Ramos (cell line): Measurements from ENCODE around the gene SSPN.

Experiments used
- in situ Hi-C: fragments of 300-500 bp; cut with MboI; formaldehyde crosslinking; loops from one replicate; pipeline ENCODE4 v1.14.3; 2022; ENCODE audit warnings: low sequenced_read_pairs; ENCODE audit not compliant: unreplicated experiment

SSPN gene

DNA sequence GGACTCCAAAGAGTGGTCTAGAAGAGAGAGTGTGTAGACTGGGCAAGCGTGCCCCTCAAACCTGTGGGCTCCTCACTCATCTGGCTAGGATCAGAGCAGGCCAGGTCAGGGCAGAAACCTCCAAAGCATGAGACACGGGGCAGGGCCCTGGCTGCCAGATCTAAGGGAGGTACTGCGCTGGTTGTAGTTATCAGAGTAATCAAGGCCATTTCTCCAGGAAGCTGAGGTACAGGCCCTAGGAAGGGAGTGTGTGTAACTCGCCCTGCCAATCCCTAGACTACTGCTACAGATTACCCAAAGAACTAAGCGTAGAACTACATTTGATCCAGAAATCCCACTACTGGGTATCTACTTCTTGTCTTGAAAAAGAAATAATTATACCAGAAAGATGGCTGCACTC lies 84.5 kb downstream of the SSPN start:
- in situ Hi-C loops: no loop called here

DNA sequence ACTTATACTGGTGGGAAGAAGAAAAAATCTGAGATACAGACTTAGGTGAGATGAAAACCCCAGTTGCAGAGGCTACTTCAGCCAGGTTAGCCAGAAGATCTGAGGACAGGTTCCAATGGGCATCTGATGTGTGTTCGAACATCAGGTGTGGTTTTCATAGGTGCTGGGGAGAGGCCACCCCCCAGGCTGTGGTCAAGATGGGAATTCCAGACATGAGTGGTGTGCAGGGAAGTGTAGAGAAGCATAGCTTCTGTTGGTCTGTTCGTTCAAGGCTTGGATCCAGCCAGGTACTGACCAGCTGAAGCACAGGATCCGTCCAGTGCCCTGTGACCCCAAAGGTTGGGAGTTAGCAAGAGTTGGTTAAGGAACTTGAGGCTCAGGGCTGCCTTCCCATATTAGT lies 85.5 kb downstream of the SSPN start:
- in situ Hi-C loops: no loop called here

DNA sequence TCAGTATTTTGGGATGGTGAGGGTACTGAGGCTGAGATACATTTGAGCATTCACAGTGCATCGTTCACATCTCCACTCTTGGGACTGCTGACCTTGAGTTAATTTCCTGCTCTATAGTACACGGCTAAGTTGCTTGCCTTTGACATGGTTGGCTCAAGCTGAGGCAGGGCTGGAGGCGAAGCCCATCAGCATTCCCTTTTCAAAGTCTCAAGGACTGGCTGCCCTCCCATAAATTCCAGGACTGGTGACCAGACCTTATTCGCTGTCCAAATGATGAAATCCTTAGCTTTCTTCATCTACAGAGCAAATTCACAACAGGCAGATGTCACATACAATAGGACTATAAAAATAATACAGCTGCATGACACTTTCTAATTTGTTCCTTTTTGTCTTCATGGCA lies 85.9 kb downstream of the SSPN start:
- in situ Hi-C loops: no loop called here

DNA sequence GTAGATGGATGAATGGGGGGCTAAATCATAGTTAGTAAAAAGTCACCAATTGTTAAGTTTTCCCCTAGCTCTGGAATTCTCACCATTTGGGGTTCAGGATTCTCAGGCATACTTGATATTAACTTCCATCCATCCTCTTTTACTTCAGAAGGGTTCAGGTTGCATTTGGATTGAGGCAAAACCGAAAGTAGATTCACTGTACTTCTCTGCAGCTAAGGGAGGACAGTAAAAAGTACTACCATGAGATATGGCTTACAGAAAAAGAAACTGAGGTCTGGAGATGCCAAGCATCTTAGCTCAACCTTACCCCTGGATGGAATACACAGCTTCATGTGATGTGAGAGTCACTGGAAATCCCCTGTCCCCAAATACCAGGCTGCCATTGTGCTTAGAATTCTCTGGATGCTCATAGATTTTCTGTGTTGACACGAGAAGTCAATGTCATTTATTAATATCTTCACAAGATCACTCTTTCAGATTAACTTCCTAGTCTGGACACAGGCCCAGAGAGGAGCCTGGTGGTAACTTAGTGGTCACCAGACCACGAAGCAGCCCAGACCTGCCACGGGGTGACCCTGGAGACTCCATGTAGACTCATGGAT lies 87.1 kb downstream of the SSPN start:
- in situ Hi-C loops: no loop called here

DNA sequence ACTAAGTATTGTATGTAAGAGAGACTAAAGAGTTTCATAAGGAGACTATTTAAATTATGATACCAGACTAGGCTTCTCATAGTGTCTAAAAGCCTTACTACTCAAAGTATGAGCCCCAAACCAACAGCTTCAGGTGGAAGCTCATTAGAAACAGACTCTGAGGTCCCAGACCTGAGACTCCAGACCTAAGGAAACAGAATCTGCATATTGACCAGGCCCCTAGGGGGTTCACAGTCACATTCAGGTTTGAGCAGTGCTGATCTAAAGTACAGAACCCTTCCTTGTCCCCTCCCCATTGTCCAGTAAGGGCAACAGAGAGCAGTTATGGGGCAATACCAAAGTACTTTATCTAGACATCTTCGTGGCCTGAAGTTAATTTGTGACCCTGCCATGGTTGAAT lies 87.7 kb downstream of the SSPN start:
- in situ Hi-C loops: no loop called here

DNA sequence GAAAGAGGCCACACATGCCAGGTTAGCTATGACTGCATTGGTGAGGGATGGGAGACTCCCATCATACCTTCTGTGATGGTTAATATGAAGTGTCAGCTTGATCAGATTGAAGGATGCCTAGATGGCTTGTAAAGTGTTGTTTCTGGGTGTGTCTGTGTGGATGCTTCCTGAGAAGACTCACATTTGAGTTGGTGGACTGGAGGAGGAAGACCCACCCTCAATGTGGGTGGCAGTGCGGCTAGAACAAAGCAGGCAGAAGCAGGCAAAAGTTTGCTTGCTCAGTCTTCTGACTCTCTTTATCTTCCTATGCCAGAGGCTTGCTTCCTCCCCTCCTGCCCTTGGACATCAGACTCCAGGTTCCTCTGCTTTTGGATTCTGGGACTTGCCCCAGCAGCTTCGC lies 88.2 kb downstream of the SSPN start:
- in situ Hi-C loops: no loop called here

DNA sequence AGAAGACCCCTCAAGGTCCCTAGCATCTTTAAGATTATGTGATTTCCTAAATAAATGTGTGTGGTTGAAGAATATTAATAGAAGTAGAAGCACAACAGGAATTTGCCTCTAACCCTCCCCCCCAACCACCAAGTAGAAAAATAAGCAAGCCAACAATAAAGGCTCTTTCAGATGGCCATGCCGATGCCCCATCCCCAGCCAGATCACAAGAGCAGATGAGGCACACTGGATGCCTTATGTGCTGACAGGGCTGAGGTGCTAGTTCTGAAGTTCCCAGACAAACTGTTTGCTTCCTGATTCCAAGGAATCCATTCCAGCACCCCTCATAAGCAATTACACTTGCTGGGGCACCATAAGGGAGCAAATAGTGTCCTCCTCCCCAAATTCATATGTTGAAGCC lies 90.0 kb downstream of the SSPN start:
- in situ Hi-C loops: no loop called here

DNA sequence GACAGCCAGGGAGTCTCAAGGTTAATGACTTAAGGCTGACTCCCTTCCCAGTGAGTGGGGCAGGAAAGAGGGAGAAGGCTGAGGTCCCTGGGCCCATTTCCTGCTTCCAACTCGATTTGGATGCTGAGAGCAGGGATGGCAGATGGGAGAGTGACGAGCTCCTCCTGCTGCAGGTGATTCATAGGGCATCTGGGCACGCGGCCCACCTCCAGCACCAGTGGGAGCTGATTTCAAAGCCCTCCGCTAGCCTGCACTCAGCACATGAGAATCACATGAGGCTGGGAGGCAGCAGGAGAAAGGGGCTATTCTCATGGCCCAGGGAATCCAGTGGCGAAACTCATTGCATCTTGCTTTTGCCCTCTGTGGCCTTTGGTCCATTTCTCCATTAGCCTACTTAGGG lies 90.8 kb downstream of the SSPN start:
- in situ Hi-C loops: no loop called here

DNA sequence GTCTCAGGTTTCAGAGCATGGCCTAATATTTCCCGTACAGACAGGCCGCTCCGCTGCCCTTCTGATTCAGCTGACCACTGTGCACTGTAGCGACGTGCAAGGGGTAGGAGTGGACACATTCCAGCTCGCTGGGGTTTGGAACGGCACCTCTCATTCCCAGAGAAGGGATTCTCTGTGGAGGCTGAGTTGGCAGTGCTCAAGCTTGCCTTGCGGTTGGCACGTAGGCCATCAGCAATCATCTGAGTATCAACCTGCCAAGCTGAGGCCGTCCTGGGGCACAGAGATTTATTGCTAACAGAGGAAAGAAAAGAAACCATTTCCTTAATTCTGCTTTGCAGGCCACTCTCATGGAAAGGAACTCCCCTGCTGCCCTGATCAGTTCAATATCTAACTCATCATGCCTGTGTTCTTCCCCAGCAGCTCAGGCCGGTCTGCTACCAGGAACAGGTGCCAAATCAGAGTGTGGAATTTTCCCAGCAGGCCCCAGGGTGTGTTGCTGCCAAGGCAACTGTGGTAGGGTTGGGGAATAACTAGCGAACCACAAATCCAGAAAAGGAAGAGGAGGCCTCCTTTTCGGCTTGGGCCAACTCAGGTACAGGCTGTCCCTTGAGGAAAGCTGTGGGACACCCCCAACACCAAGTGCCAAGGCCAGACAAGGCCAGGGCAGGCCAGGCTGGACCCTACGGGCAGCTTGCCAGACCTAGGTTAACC lies 92.5 kb downstream of the SSPN start:
- in situ Hi-C loops: no loop called here

DNA sequence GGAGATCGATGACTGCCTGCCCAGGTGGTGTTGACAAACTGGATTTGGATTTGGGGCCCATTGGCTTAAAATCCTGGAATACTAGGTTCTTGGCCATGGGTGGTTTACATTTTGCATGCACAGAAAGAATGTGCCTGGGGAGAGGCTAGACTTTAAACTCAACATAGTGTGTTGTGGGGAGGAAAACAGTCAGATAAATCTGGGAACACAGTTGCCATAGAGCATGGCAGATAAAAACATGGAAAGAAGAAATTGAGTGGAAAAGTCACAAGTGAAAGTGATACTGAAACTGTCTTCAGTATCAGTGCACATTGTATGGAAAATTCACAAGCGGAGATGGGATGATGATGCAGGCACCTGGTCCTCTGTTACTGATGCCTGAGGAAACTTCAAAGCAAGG lies 95.2 kb downstream of the SSPN start:
- in situ Hi-C loops: no loop called here

DNA sequence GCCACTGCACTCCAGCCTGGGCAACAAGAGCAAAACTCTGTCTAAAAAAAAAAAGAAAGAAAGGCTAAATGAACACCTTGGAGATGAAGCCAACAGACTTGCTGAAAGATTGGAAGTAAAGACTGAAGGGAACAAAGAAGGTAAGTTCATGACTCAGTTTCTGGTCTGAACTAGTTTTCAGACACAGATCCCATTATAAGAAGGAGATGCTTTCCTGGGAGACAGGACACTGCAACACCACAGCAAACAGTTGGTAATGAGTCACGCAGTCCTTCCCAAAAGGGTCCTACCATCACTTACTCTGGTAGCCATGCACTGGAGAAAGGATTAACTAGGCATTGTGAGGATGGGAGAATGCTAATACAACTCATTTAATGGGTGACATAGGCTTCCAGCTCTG lies 97.2 kb downstream of the SSPN start:
- in situ Hi-C loops: no loop called here

DNA sequence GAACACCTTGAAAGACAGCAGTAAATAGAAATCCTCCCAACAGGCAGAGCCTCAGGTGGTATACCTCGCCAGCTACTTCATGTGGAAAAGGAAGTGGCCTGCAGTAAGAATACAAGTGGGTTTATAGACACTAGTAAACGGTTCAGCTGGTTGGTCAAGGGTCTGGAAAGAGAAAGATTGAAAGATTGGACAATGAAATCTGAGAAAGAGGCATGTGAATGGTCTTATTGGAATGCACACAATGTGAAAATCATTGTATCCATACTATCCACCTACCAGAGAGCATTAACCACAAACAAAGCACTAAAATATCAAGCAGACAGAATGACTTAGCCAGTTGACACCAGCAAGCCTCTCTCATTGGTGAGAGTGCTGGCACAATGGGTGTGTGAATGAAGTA lies 98.2 kb downstream of the SSPN start:
- in situ Hi-C loops: no loop called here

DNA sequence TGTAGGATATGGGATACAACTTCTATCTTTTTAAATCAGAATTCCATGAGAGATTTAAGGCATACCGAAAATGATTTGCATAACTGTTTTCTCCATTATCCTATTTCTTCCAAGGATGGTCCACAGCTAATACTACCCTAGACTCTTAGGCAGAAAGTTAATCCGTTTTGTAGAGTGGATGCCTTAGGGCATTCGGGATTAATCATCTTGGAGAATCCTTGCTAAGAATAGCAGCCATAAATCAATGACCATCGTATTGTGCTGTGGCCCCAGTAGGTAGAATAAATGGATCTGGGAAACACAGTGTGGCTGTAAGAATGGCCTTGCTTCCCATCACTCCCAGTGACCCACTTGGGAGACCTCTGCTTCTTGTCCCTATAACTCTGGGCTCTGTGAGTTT lies 99.6 kb downstream of the SSPN start:
- in situ Hi-C loops: no loop called here

DNA sequence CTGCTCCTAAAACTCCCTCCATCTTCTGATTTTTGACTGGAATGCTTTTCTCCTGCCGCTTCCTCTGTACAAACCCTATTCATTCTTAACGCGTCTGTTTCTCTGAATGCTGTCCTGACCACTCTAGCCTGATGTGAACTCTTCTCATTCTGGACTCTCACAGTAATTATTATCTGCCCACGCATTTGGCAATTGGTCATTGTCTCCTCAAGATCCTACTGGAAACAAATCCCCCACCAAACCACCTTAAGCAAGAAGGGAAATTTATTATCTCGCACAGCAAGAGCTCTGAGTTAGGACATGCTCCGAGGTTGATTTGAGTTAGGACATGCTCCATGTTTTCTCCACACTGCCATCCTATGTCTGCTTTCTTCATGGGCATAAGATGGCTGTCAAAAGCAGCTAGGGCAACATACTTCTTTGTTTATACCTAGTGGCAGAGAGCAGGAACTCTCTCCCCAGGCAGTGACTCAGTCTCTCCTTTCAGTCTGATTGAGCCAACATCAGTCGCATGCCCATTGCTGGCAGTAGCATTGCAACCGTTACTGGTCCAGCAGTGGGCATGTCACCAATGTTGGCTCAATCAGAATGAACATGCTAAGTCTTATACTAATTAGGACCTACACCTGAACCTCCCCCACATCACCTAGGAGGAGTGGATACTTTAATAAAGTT lies 102.2 kb downstream of the SSPN start:
- in situ Hi-C loops: no loop called here

DNA sequence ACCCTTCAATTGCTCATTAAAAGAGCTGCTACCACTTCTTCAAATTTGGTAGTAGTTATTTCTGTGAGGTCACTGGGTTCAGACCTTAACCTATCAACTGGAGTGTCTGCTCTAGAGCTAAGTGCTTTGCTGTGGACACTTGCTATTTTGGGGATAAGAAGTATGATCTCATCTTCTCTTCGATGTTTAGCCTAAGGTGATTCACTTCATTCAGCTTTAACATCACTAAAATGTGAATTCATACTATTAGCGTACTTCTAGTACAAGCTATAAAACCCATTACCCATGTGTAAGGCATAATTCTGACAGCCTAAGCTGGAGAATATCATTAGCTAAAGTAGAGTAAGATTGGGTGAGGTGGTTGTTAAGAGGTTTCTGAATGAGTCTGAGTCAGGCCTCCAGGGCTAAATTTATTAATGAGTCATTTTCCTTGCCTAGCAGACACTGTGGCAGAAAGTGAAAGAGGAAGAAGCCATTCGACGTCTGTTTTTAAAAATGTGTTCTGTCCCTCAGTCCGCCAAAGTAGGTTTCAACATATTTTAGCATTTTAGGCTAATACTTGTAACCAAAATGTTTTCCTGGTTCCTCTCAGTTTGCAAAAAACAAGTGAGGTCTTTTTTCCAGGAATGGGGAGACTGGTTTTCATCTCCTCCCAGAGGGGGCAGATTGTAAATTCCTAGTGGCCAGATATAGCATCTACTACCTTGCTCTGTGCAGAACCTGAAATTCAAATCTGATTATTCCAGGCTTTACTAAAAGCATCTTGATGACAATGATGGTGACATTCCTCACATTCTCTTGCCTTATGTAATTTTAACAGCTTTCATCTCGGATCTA lies 103.6 kb downstream of the SSPN start:
- in situ Hi-C loops: no loop called here

DNA sequence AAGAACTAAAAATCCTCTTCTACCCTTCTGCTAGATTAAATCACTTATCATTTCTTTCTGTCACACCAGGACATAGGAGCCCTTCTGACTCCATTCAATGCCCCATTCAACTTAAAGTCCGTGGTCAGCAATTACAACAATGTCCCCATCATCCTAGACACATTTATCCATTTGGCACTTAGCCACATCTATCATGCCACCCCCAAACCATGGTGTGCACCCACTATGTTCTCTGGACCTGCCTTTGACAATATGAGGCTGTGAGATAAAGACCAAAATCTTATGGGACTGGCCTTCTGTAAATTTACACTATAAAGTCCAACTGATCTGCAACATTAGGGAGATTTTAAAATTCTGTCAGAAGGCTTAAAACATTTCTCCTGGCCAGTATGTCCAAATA lies 104.4 kb downstream of the SSPN start:
- in situ Hi-C loops: no loop called here
